Measurements from ENCODE around the gene VASH1.

DNA sequence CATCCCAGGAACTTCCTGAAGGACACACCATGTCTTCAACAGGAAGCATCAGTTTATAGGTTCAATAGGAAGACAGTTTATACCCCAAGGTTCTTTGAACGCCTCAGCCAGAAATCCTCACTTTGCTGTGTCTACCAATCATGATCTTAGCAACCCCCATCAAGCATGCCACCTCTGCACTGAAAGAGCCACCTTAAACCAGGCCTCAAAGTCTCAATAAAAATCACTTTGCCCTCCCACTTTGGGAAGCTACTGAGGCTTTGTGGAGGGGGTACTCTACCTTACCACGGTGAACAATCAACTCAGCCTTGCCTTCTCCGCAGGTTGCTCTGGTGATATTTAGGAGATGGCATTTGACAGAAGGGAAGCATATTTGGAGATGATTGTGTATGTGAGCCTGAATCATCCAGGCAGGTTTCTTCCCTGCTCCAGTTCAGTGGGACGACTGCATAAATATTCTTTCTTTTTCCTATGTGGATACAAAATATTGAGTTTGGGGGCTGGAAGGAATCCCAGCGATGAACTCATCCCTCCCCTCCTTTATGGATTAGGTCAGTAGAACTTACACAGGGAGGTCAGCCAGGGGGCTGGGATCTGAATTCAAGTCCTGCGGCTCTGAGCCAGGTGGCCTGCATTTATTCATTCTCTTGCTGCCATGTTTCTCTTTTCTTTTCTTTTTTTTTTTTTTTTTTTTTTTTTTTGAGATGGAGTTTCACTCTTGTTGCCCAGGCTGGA lies 42.8 kb upstream of the VASH1 start:
- TF ChIP-seq ZNF274 (IDR thresholded peaks at IDR 0.05; ENCODE audit: low read depth, low read length) (no peak), YY1 (IDR thresholded peaks at IDR 0.05; ENCODE audit: insufficient read depth, insufficient read length) (no peak)
